ENCODE data around the gene PCDH9. TPM values are rescaled to one million over a fixed set of nuclear protein-coding genes. Genes with fewer than 3 reads are reported as not detected.

The PCDH9 gene
- total and polyA plus RNA-seq, 2 experiments from 2014 or later: 0.31 to 0.52 TPM

- TF ChIP-seq ETS1 (IDR thresholded peaks at IDR 0.05) (no peak), POLR2AphosphoS5 (IDR thresholded peaks at IDR 0.05; ENCODE audit: low read depth) (no peak), EZH2phosphoT487 (IDR thresholded peaks at IDR 0.05; ENCODE audit: unreplicated experiment) (no peak), ZNF114 (CRISPR knock-in tag; IDR thresholded peaks at IDR 0.05) (no peak), CREB1 (CRISPR knock-in tag; IDR thresholded peaks at IDR 0.05; ENCODE audit: low read depth) (no peak)
Observed at GRCh38 chr13:67232384-67232783, 2.2 kb upstream of the PCDH9 start (continued).

GRCh38 chr13:67231289-67232000, 1.3 kb upstream of the PCDH9 start:
- H3K9me2 ChIP-seq (ENCODE audit: insufficient read depth): no peaks in the 10 kb centered on the region
- no peaks in the 10 kb centered on the region for H3F3A ChIP-seq (replicated peaks; ENCODE audit: low read depth)
- TF ChIP-seq POLR2AphosphoS5 (IDR thresholded peaks at IDR 0.05; ENCODE audit: low read depth) (no peak), ZNF462 (CRISPR knock-in tag; IDR thresholded peaks at IDR 0.05) (no peak), JUNB (IDR thresholded peaks at IDR 0.05; ENCODE audit: unreplicated experiment) (no peak), CREB1 (CRISPR knock-in tag; IDR thresholded peaks at IDR 0.05; ENCODE audit: low read depth) (no peak), STAT1 (IDR thresholded peaks at IDR 0.05; ENCODE audit: unreplicated experiment) (no peak), NANOG (IDR thresholded peaks at IDR 0.05; ENCODE audit: borderline replicate concordance) (no peak), REST (IDR thresholded peaks at IDR 0.05; ENCODE audit: unreplicated experiment) (no peak), ZNF114 (CRISPR knock-in tag; IDR thresholded peaks at IDR 0.05) (no peak), ETS1 (IDR thresholded peaks at IDR 0.05) (no peak)
- peak overlapping the region; percentile 99 for H2AFZ ChIP-seq
- H3K27me3 ChIP-seq (ENCODE audit: insufficient read depth): peaks cover 12% of the 10 kb centered on the region
- H3K27me3 Mint-ChIP-seq (ENCODE audit: insufficient read depth, low read depth, poor library complexity): peaks cover 3% of the 10 kb centered on the region
- H3K4me3 ChIP-seq: peak overlapping the region; percentile 67
- no peaks in the 10 kb centered on the region for H3K36me3 Mint-ChIP-seq (ENCODE audit: low read depth)
- no peaks in the 10 kb centered on the region; the same call in 2 of the 3 replicates for H3K9me3 Mint-ChIP-seq
- DNase-seq (ENCODE audit: low spot score): no peak
- H3K79me2 ChIP-seq (replicated peaks; ENCODE audit: insufficient read depth): no peaks in the 10 kb centered on the region
- H3K4me2 ChIP-seq: peak overlapping the region; percentile 78
- H3K4me3 Mint-ChIP-seq: no peak overlapping the region; the same call in 2 of the 3 replicates
- no peak for ATAC-seq
- H3K4me1 Mint-ChIP-seq: peaks cover 12% of the 10 kb centered on the region
- H3K27ac Mint-ChIP-seq: peak overlapping the region; percentile 14; the same call in 1 of the 2 replicates
- no peaks in the 10 kb centered on the region for H4K20me1 ChIP-seq (replicated peaks; ENCODE audit: insufficient read depth)
- H3K36me3 ChIP-seq (ENCODE audit: insufficient read depth): no peaks in the 10 kb centered on the region
- peaks cover 23% of the 10 kb centered on the region for H3K4me1 ChIP-seq (ENCODE audit: insufficient read depth)
- no peak overlapping the region for H3K27ac ChIP-seq (ENCODE audit: low read depth)

Data from GM23338 (cell line).